K562 (cell line): ENCODE measurements around the gene DNAH10. TPM values are rescaled to one million over a fixed set of nuclear protein-coding genes. Genes with fewer than 3 reads are reported as not detected.

Experiments used
- ATAC-seq: fragments of 200-7000 bp; cut with Tn5 transposase; 3 replicates; pipeline ENCODE4 v1.9.1; 2020; ENCODE audit warnings: moderate library complexity
- BruUV-seq: library from RNA; stranded (reverse); fragments of 400-500 nt; replicated peaks from 2 replicates; lab custom pipeline; 2021; lab: Mats Ljungman, UMichigan
- CTCF ChIA-PET: fragments of 300-600 bp; formaldehyde crosslinking; extraction: SDS; loops from one replicate; lab custom pipeline; 2021; ENCODE audit warnings: low intra/inter-chr PET ratio; lab: Yijun Ruan, JAX
- POLR2A ChIA-PET: fragments of 300-600, 350-650 bp; sonication (Branson Sonifier 250); formaldehyde crosslinking; extraction: SDS; loops from one replicate; lab custom pipeline; 2021; ENCODE audit warnings: antibody characterized with exemption, inconsistent platforms; lab: Yijun Ruan, JAX
- DNase-seq, 4 experiments: peaks; one replicate each; pipeline versions ENCODE4 v3.0.0 to v3.0.0-alpha.2; 2011 to 2018; ENCODE audit warnings: low spot score in 3 of 4, mixed read lengths in 3 of 4; ENCODE audit errors: extremely low read depth in 1 of 4
- FAIRE-seq: peaks from 2 replicates; lab custom pipeline; 2011; peaks lifted over from hg19 to GRCh38; lab: Jason Lieb, UNC
- H2AFZ ChIP-seq: 2 replicates; pipeline ENCODE4 v1.6.0; 2011; ENCODE audit warnings: low read depth, low read length, control low read depth, inconsistent platforms
- H3K27ac ChIP-seq: fragments of 200-600 bp; 3 replicates; pipeline ENCODE4 v1.8.0; 2011; ENCODE audit warnings: low read depth, mild to moderate bottlenecking, control low read depth, inconsistent platforms, low read length, moderate library complexity, mixed read lengths; ENCODE audit errors: extremely low read depth
- H3K27me3 ChIP-seq, 2 experiments: fragments of 300-600 bp in 1 of 2; 2 replicates in 1 of 2; 3 replicates in 1 of 2; pipeline versions ENCODE4 v1.6.0 to v1.8.0; 2011; ENCODE audit warnings: inconsistent platforms in 2 of 2, low read length in 2 of 2, mild to moderate bottlenecking in 1 of 2, mixed read lengths in 1 of 2, moderate library complexity in 1 of 2; ENCODE audit not compliant: control insufficient read depth in 2 of 2, insufficient read depth in 2 of 2
- H3K36me3 ChIP-seq: fragments of 300-600 bp; 3 replicates; pipeline ENCODE4 v1.8.0; 2011; ENCODE audit warnings: mild to moderate bottlenecking, low read length, inconsistent platforms; ENCODE audit not compliant: control insufficient read depth, insufficient read depth
- H3K4me1 ChIP-seq, 2 experiments: fragments of 200-600 bp in 1 of 2; replicated peaks in 1 of 2; 2 replicates in 1 of 2; 3 replicates in 1 of 2; pipeline versions ENCODE4 v1.5.1 to v1.8.0; 2011; ENCODE audit warnings: inconsistent platforms in 2 of 2, low read length in 2 of 2, mild to moderate bottlenecking in 1 of 2, mixed read lengths in 1 of 2, moderate library complexity in 1 of 2; ENCODE audit not compliant: control insufficient read depth in 2 of 2, insufficient read depth in 2 of 2
- H3K4me2 ChIP-seq: 2 replicates; pipeline ENCODE4 v1.6.1; 2011; ENCODE audit warnings: low read length, control low read depth, inconsistent platforms, mixed read lengths; ENCODE audit not compliant: insufficient read depth
- H3K4me3 ChIP-seq: fragments of 200-600 bp; sonication (generic), shearing (Covaris generic); 2 replicates; pipeline ENCODE4 v1.5.1; 2016; ENCODE audit warnings: control low read depth, inconsistent platforms
- H3K79me2 ChIP-seq: fragments of 200-600 bp; 3 replicates; pipeline ENCODE4 v1.8.0; 2011; ENCODE audit warnings: low read length, inconsistent platforms; ENCODE audit not compliant: control insufficient read depth, insufficient read depth
- H3K9ac ChIP-seq, 2 experiments: 2 replicates each; pipeline versions ENCODE4 v1.6.0 to v1.6.1; 2011; ENCODE audit warnings: low read depth in 2 of 2, low read length in 2 of 2, control low read depth in 1 of 2, inconsistent platforms in 1 of 2, mild to moderate bottlenecking in 1 of 2, mixed read lengths in 1 of 2; ENCODE audit not compliant: insufficient read depth in 1 of 2
- H3K9me1 ChIP-seq: one replicate; pipeline ENCODE4 v1.6.0; 2011; ENCODE audit warnings: inconsistent platforms, mild to moderate bottlenecking, low read length, moderate library complexity; ENCODE audit not compliant: control insufficient read depth, insufficient read depth
- H3K9me3 ChIP-seq: replicated peaks from 2 replicates; pipeline ENCODE4 v1.5.1; 2011; ENCODE audit warnings: low read depth, low read length, inconsistent platforms; ENCODE audit not compliant: control insufficient read depth, insufficient read depth
- H4K20me1 ChIP-seq: replicated peaks from 2 replicates; pipeline ENCODE4 v1.6.1; 2011; ENCODE audit warnings: low read length, inconsistent platforms, mixed read lengths; ENCODE audit not compliant: control insufficient read depth, insufficient read depth
- HDAC8 ChIP-seq: fragments of 450-650 bp; IDR thresholded peaks from 2 replicates; pipeline ENCODE4 v1.6.1; 2016; ENCODE audit warnings: mild to moderate bottlenecking, missing genetic modification characterization, moderate library complexity, missing compliant biosample characterization
- RFX1 ChIP-seq: fragments of 450-650 bp; IDR thresholded peaks from 2 replicates; pipeline ENCODE4 v1.6.1; 2016; ENCODE audit warnings: mild to moderate bottlenecking, moderate library complexity
- ZKSCAN3 ChIP-seq: fragments of 250-450 bp; sonication (Bioruptor Pico); IDR thresholded peaks from 2 replicates; pipeline ENCODE4 v1.4.0; 2020
- WGBS: fragments of 100-300 bp; shearing (Covaris generic); methylation state at CpG from one replicate; pipeline ENCODE4 v1.1.6; 2016; ENCODE audit warnings: low coverage, mixed read lengths; ENCODE audit not compliant: insufficient coverage; ENCODE audit errors: missing lambda C conversion rate; 5-methylcytosine and 5-hydroxymethylcytosine counted together
- in situ Hi-C: fragments of 300-500 bp; cut with MboI; formaldehyde crosslinking; loops from 4 replicates; pipeline ENCODE4 v1.15.0; 2018; ENCODE audit warnings: inconsistent platforms, mixed read lengths
- intact Hi-C: fragments of 100-400 bp; cut with micrococcal nuclease; formaldehyde crosslinking; loops from 2 replicates; pipeline ENCODE4 v1.14.2; 2022
- polyA plus RNA-seq, 8 experiments: library from polyadenylated mRNA; depleted of rRNA in 4 of 8; stranded (reverse) in 5 of 8; unstranded in 3 of 8; fragments of >200 nt; fragmentation: Nextera tagmentation in 2 of 8; fragmentation: Illumina TruSeq in 1 of 8; extraction: Ambion mirVana in 2 of 8; extraction: Trizol in 1 of 8; gene quantifications; 2 replicates each; pipeline versions ENCODE4 v1.2.1 to v1.2.3, GENCODE V29; 2011 to 2014; ENCODE audit warnings: inconsistent platforms in 1 of 8, missing spikeins in 1 of 8
- total RNA-seq, 7 experiments: library from RNA; depleted of rRNA in 6 of 7; stranded (reverse); fragments of >200 nt in 6 of 7; fragmentation: Illumina TruSeq in 2 of 7; extraction: Trizol in 2 of 7; gene quantifications; 2 replicates each; pipeline versions ENCODE4 v1.2.1 to v1.2.3, GENCODE V29; 2011 to 2021; ENCODE audit warnings: low replicate concordance in 1 of 7
- TF ChIP-seq, protein P1 (sequence below): sonication (generic); formaldehyde crosslinking; IDR thresholded peaks from 2 replicates; pipeline ENCODE4 v1.8.0; 2022; ENCODE audit warnings: mild to moderate bottlenecking, missing genetic modification reagents
- TF ChIP-seq, protein P2 (sequence below): fragments of 250-450 bp; sonication (Bioruptor Pico); IDR thresholded peaks from 2 replicates; pipeline ENCODE4 v1.9.0; 2021; ENCODE audit warnings: mild to moderate bottlenecking

The DNAH10 gene
- total and polyA plus RNA-seq, 9 of the 15 experiments (the other 6 are each of a cell fraction or from before 2014, with no cell fraction given) = 0.01 to 0.06 (median 0.04) TPM; not detected in 1

DNA sequence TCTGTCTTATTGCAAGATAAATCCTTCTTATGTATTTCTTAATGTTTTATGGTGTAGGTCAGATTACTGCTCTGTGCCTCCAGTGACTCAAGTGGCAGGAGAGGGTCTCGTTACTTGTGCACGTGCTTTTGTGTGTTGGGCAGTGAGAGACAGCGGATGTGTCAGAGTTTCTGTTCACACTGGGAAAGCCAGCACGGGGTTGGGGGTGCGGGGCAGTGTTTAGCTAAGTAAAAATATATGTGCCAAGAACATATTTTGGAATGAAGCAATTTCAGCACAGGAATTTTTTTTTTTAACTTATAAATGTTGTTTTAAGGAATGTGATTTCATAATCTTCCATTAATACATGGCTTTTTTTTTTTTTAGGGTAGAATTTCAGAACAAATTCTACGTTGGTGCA, 4.5 kb upstream of the DNAH10 start:
- 81% methylated on average over 6 of the region's 6 CpGs for WGBS
- Histone ChIP-seq H3K27me3 (no peaks in the 10 kb centered on the region), H4K20me1 (no peaks in the 10 kb centered on the region), H2AFZ (no peak overlapping the region), H3K4me1 (no peaks in the 10 kb centered on the region), H3K9me1 (no peaks in the 10 kb centered on the region), H3K79me2 (no peaks in the 10 kb centered on the region), H3K36me3 (peaks cover 58% of the 10 kb centered on the region), H3K4me3 (no peak overlapping the region), H3K27ac (no peak overlapping the region), H3K4me2 (no peak overlapping the region), H3K9ac (no peak overlapping the region), H3K9me3 (no peaks in the 10 kb centered on the region)
- DNase-seq = no peak
- intact Hi-C loops (no loop called here), in situ Hi-C loops (no loop called here)
- no peak for ATAC-seq
- CTCF ChIA-PET = no interaction called here
- TF ChIP-seq, protein P1, sequence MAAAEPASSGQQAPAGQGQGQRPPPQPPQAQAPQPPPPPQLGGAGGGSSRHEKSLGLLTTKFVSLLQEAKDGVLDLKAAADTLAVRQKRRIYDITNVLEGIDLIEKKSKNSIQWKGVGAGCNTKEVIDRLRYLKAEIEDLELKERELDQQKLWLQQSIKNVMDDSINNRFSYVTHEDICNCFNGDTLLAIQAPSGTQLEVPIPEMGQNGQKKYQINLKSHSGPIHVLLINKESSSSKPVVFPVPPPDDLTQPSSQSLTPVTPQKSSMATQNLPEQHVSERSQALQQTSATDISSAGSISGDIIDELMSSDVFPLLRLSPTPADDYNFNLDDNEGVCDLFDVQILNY (CRISPR knock-in tag) = no peak
- TF ChIP-seq, protein P2, sequence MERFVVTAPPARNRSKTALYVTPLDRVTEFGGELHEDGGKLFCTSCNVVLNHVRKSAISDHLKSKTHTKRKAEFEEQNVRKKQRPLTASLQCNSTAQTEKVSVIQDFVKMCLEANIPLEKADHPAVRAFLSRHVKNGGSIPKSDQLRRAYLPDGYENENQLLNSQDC (CRISPR knock-in tag) = no peak
- BruUV-seq = no TSS peak
- POLR2A ChIA-PET = interaction anchor here (0.7 kb wide), 1 partner anchor 25 kb away, joined by 7 read pairs; no protein-coding TSS in a partner anchor
- FAIRE-seq = no peak

DNA sequence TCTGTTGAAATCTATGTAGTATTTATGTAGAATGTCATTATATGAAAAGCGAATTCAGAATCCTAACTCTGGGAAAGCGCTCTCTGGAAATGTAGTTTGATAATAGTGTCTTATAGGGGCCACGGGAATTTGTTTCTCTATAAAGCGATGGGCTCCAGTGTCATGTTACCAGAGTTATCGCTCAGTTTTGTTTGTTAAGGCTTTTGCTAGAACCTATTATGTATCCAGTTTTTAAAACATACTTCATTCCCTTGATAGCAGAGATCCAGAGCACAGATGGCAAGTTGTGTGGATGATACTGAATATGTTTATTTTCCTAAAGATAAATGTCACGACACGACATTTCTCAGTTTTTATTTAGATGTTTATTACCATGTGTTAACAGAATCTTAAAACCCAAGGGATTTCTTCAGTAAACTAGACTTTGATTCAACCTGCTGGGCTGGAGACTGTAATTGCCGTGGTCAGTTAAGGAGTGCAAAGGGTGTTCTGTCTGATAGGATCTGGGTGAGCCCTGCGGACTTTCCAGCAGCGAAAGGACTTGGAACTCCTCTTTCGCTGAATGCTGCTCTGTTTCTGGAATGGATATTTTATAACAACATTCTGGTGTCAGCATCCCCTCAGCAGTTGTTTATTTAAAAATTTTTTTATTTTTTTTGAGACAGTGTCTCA, 1.7 kb upstream of the DNAH10 start:
- DNase-seq = no peak
- ChIA-PET CTCF (no interaction called here), POLR2A (interaction anchor here (1.1 kb wide), 1 partner anchor 143 kb away, joined by 3 read pairs; no protein-coding TSS in a partner anchor)
- Histone ChIP-seq H3K27ac (no peak overlapping the region), H3K9ac (no peak overlapping the region), H3K36me3 (peaks cover 33% of the 10 kb centered on the region), H3K27me3 (no peaks in the 10 kb centered on the region), H3K79me2 (no peaks in the 10 kb centered on the region), H2AFZ (no peak overlapping the region), H3K4me1 (no peaks in the 10 kb centered on the region), H3K4me2 (no peak overlapping the region), H3K9me3 (no peaks in the 10 kb centered on the region), H3K4me3 (no peak overlapping the region), H4K20me1 (no peaks in the 10 kb centered on the region), H3K9me1 (no peaks in the 10 kb centered on the region)
- no TSS peak for BruUV-seq
- ATAC-seq = no peak
- FAIRE-seq = no peak
- in situ Hi-C loops (no loop called here), intact Hi-C loops (no loop called here)
- 88% methylated on average over 11 of the region's 11 CpGs for WGBS
- TF ChIP-seq RFX1 = no peak
- no peak for TF ChIP-seq HDAC8
- TF ChIP-seq ZKSCAN3 (CRISPR knock-in tag) = no peak
